WTC11 (cell line): ENCODE data around the gene PC. TPM values are rescaled to one million over a fixed set of nuclear protein-coding genes. Genes with fewer than 3 reads are reported as not detected.

Source experiments
- ATAC-seq: fragments of 200-7000 bp; cut with Tn5 transposase; 2 replicates; pipeline ENCODE4 v1.10.0; 2021; ENCODE audit warnings: mild to moderate bottlenecking, moderate library complexity
- CTCF ChIA-PET: fragments of 300-600 bp; sonication (Branson Sonifier 250); formaldehyde crosslinking; loops from one replicate; lab custom pipeline; 2021; ENCODE audit warnings: antibody characterized with exemption; lab: Charles Lee
- POLR2A ChIA-PET: fragments of 350-600 bp; sonication (Branson Sonifier 250); formaldehyde crosslinking; loops from one replicate; lab custom pipeline; 2021; ENCODE audit warnings: antibody characterized with exemption; lab: Charles Lee
- DNase-seq: peaks from one replicate; pipeline ENCODE4 v3.0.0; 2021; ENCODE audit warnings: low spot score
- H3K27ac Mint-ChIP-seq: 2 replicates; pipeline ENCODE4 v1.8.0; 2021; ENCODE audit warnings: mixed read lengths
- H3K27me3 Mint-ChIP-seq: 2 replicates; pipeline ENCODE4 v1.8.0; 2021; ENCODE audit warnings: low read depth, mild to moderate bottlenecking, moderate library complexity, mixed read lengths
- H3K36me3 Mint-ChIP-seq: 2 replicates; pipeline ENCODE4 v1.8.0; 2021; ENCODE audit warnings: mixed read lengths
- H3K4me1 Mint-ChIP-seq: 2 replicates; pipeline ENCODE4 v1.8.0; 2022; ENCODE audit warnings: mixed read lengths
- H3K4me3 Mint-ChIP-seq: 2 replicates; pipeline ENCODE4 v1.8.0; 2021; ENCODE audit warnings: mild to moderate bottlenecking, moderate library complexity, mixed read lengths
- H3K9me3 Mint-ChIP-seq: 2 replicates; pipeline ENCODE4 v1.8.0; 2021; ENCODE audit warnings: mixed read lengths
- ATF2 ChIP-seq: sonication (generic); formaldehyde crosslinking; IDR thresholded peaks from 2 replicates; pipeline ENCODE4 v1.8.1; 2022; ENCODE audit warnings: low read depth, missing genetic modification reagents, borderline replicate concordance
- ATF3 ChIP-seq: sonication (generic); formaldehyde crosslinking; conservative IDR thresholded peaks from 2 replicates; pipeline ENCODE4 v1.8.1; 2022; ENCODE audit warnings: mild to moderate bottlenecking, missing genetic modification reagents
- FOXK1 ChIP-seq: sonication (generic); formaldehyde crosslinking; IDR thresholded peaks from 2 replicates; pipeline ENCODE4 v1.8.0; 2022; ENCODE audit warnings: mild to moderate bottlenecking, moderate library complexity, missing genetic modification reagents
- HMGA2 ChIP-seq: fragments of 250-450 bp; sonication (Bioruptor Pico); IDR thresholded peaks from 2 replicates; pipeline ENCODE4 v1.4.0; 2021; ENCODE audit warnings: mild to moderate bottlenecking, moderate library complexity
- JAZF1 ChIP-seq: fragments of 250-450 bp; sonication (Bioruptor Pico); IDR thresholded peaks from 2 replicates; pipeline ENCODE4 v1.9.0; 2021; ENCODE audit warnings: moderate library complexity, mild to moderate bottlenecking, inconsistent platforms
- MYBL2 ChIP-seq: sonication (generic); formaldehyde crosslinking; IDR thresholded peaks from 2 replicates; pipeline ENCODE4 v1.8.1; 2023; ENCODE audit warnings: mild to moderate bottlenecking, moderate library complexity, missing genetic modification reagents
- NR2C2 ChIP-seq: sonication (generic); formaldehyde crosslinking; IDR thresholded peaks from 2 replicates; pipeline ENCODE4 v1.8.0; 2022; ENCODE audit warnings: mild to moderate bottlenecking, missing genetic modification reagents
- RORB ChIP-seq: fragments of 250-450 bp; sonication (Bioruptor Pico); IDR thresholded peaks from 2 replicates; pipeline ENCODE4 v1.9.0; 2021; ENCODE audit warnings: mild to moderate bottlenecking
- TEAD4 ChIP-seq: sonication (generic); formaldehyde crosslinking; IDR thresholded peaks from 2 replicates; pipeline ENCODE4 v1.8.0; 2022; ENCODE audit warnings: mild to moderate bottlenecking, missing genetic modification reagents
- ZNF138 ChIP-seq: sonication (generic); formaldehyde crosslinking; conservative IDR thresholded peaks from 2 replicates; pipeline ENCODE4 v1.8.1; 2022; ENCODE audit warnings: mild to moderate bottlenecking, moderate library complexity, missing genetic modification reagents
- ZNF263 ChIP-seq: sonication (generic); formaldehyde crosslinking; IDR thresholded peaks from 2 replicates; pipeline ENCODE4 v1.8.1; 2022; ENCODE audit warnings: low read depth, mild to moderate bottlenecking, moderate library complexity, missing genetic modification reagents
- ZNF423 ChIP-seq: fragments of 250-450 bp; sonication (Bioruptor Pico); IDR thresholded peaks from 2 replicates; pipeline ENCODE4 v2.1.2; 2022; ENCODE audit warnings: mild to moderate bottlenecking, moderate library complexity
- ZNF532 ChIP-seq: fragments of 250-450 bp; sonication (Bioruptor Pico); IDR thresholded peaks from 2 replicates; pipeline ENCODE4 v1.9.0; 2021; ENCODE audit warnings: mild to moderate bottlenecking, borderline replicate concordance
- total RNA-seq: library from RNA; stranded (reverse); gene quantifications from 3 replicates; pipeline ENCODE4 v1.2.3, GENCODE V29; 2021
- TF ChIP-seq, protein P1 (sequence below): sonication (generic); formaldehyde crosslinking; IDR thresholded peaks from 2 replicates; pipeline ENCODE4 v1.8.0; 2022; ENCODE audit warnings: mild to moderate bottlenecking, missing genetic modification reagents
- TF ChIP-seq, protein P2 (sequence below): sonication (generic); formaldehyde crosslinking; IDR thresholded peaks from 2 replicates; pipeline ENCODE4 v1.8.1; 2023; ENCODE audit warnings: mild to moderate bottlenecking, missing genetic modification reagents, moderate library complexity

PC gene
- total RNA-seq, 1 experiment from 2014 or later: 27.2 TPM

- H3K27ac Mint-ChIP-seq: no peak overlapping the region
- H3K9me3 Mint-ChIP-seq: no peaks in the 10 kb centered on the region
- ATAC-seq: no peak
- ChIA-PET CTCF (interaction anchor here (0.9 to 1.4 kb wide), 5 partner anchors 8 to 162 kb away, joined by 3 to 5 read pairs (median 4); no protein-coding TSS in a partner anchor), POLR2A (no interaction called here)
- TF ChIP-seq MYBL2 (CRISPR knock-in tag) (no peak), ATF3 (CRISPR knock-in tag) (no peak)
- no peak for DNase-seq
- H3K4me3 Mint-ChIP-seq: no peak overlapping the region
- H3K4me1 Mint-ChIP-seq: peaks cover 13% of the 10 kb centered on the region
- no peaks in the 10 kb centered on the region for H3K36me3 Mint-ChIP-seq
- H3K27me3 Mint-ChIP-seq: no peaks in the 10 kb centered on the region
Measured at GRCh38 chr11:66858939-66859685, 99.1 kb downstream of the PC start.

DNA sequence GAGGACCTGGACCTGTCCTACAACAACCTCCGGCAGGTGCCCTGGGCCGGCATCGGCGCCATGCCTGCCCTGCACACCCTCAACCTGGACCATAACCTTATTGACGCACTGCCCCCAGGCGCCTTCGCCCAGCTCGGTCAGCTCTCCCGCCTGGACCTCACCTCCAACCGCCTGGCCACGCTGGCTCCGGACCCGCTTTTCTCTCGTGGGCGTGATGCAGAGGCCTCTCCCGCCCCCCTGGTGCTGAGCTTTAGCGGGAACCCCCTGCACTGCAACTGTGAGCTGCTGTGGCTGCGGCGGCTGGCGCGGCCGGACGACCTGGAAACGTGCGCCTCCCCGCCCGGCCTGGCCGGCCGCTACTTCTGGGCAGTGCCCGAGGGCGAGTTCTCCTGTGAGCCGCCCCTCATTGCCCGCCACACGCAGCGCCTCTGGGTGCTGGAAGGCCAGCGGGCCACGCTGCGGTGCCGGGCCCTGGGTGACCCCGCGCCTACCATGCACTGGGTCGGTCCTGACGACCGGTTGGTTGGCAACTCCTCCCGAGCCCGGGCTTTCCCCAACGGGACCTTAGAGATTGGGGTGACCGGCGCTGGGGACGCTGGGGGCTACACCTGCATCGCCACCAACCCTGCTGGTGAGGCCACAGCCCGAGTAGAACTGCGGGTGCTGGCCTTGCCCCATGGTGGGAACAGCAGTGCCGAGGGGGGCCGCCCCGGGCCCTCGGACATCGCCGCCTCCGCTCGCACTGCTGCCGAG, 99.8 kb downstream of the PC start:
- H3K27ac Mint-ChIP-seq: no peak overlapping the region
- no peaks in the 10 kb centered on the region for H3K36me3 Mint-ChIP-seq
- ChIA-PET POLR2A (interaction anchor here (2.6 kb wide), 1 partner anchor 16 kb away, joined by 17 read pairs; the partner anchor contains the start of gene RCE1), CTCF (interaction anchor here (1.0 to 1.6 kb wide), 4 partner anchors 13 to 118 kb away, joined by 3 to 8 read pairs (median 4); no protein-coding TSS in a partner anchor)
- no peaks in the 10 kb centered on the region for H3K27me3 Mint-ChIP-seq
- DNase-seq (peak; percentile 9), ATAC-seq (no peak)
- peak overlapping the region; percentile 73 for H3K4me3 Mint-ChIP-seq
- peaks cover 13% of the 10 kb centered on the region for H3K4me1 Mint-ChIP-seq
- TF ChIP-seq ZNF138 (CRISPR knock-in tag): no peak
- TF ChIP-seq ZNF532 (CRISPR knock-in tag): no peak
- H3K9me3 Mint-ChIP-seq: no peaks in the 10 kb centered on the region

DNA sequence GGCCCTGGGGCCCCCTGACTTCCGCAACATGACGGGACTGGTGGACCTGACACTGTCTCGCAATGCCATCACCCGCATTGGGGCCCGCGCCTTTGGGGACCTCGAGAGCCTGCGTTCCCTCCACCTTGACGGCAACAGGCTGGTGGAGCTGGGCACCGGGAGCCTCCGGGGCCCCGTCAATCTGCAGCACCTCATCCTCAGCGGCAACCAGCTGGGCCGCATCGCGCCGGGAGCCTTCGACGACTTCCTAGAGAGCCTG, 100.3 kb downstream of the PC start:
- CTCF ChIA-PET: interaction anchor here (1.0 to 1.6 kb wide), 4 partner anchors 13 to 118 kb away, joined by 3 to 8 read pairs (median 4); no protein-coding TSS in a partner anchor
- H3K36me3 Mint-ChIP-seq: no peaks in the 10 kb centered on the region
- DNase-seq: no peak

GRCh38 chr11:66857234-66857926, 100.8 kb downstream of the PC start:
- no peaks in the 10 kb centered on the region for H3K27me3 Mint-ChIP-seq
- H3K4me3 Mint-ChIP-seq: peak overlapping the region; percentile 73
- peaks cover 13% of the 10 kb centered on the region for H3K4me1 Mint-ChIP-seq
- no peaks in the 10 kb centered on the region for H3K36me3 Mint-ChIP-seq
- POLR2A ChIA-PET: interaction anchor here (0.5 to 2.6 kb wide), 2 partner anchors 15 to 1284 kb away, joined by 3 to 17 read pairs; partner anchors contain the start of gene RCE1
- ATAC-seq (no peak; the same call in 1 of the 2 replicates), DNase-seq (no peak)
- CTCF ChIA-PET: interaction anchor here (1.0 to 1.6 kb wide), 3 partner anchors 12 to 119 kb away, joined by 3 to 8 read pairs (median 5); no protein-coding TSS in a partner anchor
- TF ChIP-seq, protein P1, sequence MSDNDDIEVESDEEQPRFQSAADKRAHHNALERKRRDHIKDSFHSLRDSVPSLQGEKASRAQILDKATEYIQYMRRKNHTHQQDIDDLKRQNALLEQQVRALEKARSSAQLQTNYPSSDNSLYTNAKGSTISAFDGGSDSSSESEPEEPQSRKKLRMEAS (CRISPR knock-in tag): 0 out of 2 replicates have a peak, but pooled peaks have one; percentile 16
- TF ChIP-seq ATF2 (CRISPR knock-in tag): no peak
- peak overlapping the region; percentile 19; the same call in 1 of the 2 replicates for H3K27ac Mint-ChIP-seq
- no peaks in the 10 kb centered on the region for H3K9me3 Mint-ChIP-seq

More for the DNA sequence above, 100.3 kb downstream of the PC start:
- POLR2A ChIA-PET: interaction anchor here (0.5 to 2.6 kb wide), 2 partner anchors 15 to 1285 kb away, joined by 3 to 17 read pairs; partner anchors contain the start of gene RCE1
- TF ChIP-seq JAZF1 (no peak), FOXK1 (CRISPR knock-in tag) (no peak), RORB (CRISPR knock-in tag) (no peak), TEAD4 (CRISPR knock-in tag) (no peak), NR2C2 (CRISPR knock-in tag) (no peak), ZNF423 (no peak), ZNF263 (CRISPR knock-in tag) (no peak), HMGA2 (no peak)
- TF ChIP-seq, protein P2, sequence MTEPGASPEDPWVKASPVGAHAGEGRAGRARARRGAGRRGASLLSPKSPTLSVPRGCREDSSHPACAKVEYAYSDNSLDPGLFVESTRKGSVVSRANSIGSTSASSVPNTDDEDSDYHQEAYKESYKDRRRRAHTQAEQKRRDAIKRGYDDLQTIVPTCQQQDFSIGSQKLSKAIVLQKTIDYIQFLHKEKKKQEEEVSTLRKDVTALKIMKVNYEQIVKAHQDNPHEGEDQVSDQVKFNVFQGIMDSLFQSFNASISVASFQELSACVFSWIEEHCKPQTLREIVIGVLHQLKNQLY (CRISPR knock-in tag): no peak
- H3K27ac Mint-ChIP-seq: no peak overlapping the region
- H3K9me3 Mint-ChIP-seq: no peaks in the 10 kb centered on the region
- H3K4me3 Mint-ChIP-seq: peak overlapping the region; percentile 73
- ATAC-seq: no peak
- no peaks in the 10 kb centered on the region for H3K27me3 Mint-ChIP-seq
- H3K4me1 Mint-ChIP-seq: peaks cover 13% of the 10 kb centered on the region
